Lower leg skin (tissue), 4 donors: ENCODE measurements around the gene BCAT1. TPM values are rescaled to one million over a fixed set of nuclear protein-coding genes. Genes with fewer than 3 reads are reported as not detected.

ENCODE experiments used
- DNase-seq, 2 donors: peaks; one replicate each; pipeline ENCODE4 v3.0.0-alpha.2; 2019; ENCODE audit warnings: low spot score in 2 of 2
- H3K4me3 ChIP-seq: fragments of 200-600 bp; sonication (generic); 2 replicates; pipeline ENCODE4 v1.5.1; 2017; ENCODE audit warnings: mild to moderate bottlenecking, low read depth; ENCODE audit not compliant: poor library complexity, severe bottlenecking
- CTCF ChIP-seq, 3 donors: fragments of 450-650 bp; IDR thresholded peaks; one replicate each; pipeline ENCODE4 v1.5.1; 2016; ENCODE audit warnings: antibody characterized with exemption in 3 of 3, mild to moderate bottlenecking in 3 of 3, moderate library complexity in 2 of 3
- POLR2A ChIP-seq, 2 donors: fragments of 450-650 bp; IDR thresholded peaks; one replicate each; pipeline ENCODE4 v1.6.1; 2016 to 2017; ENCODE audit warnings: antibody characterized with exemption in 2 of 2, mild to moderate bottlenecking in 1 of 2, moderate library complexity in 1 of 2
- WGBS, 2 donors: methylation state at CpG; one replicate each; pipeline ENCODE4 v1.1.5; 2018; 5-methylcytosine and 5-hydroxymethylcytosine counted together
- intact Hi-C: fragments of 100-400 bp; cut with DNase I; formaldehyde crosslinking; loops from one replicate; pipeline ENCODE4 v1.15.0; 2023; ENCODE audit warnings: low total_unique reads
- total RNA-seq, 4 donors: library from RNA; depleted of rRNA; stranded (reverse); fragments of >200 nt; gene quantifications; one replicate each; pipeline ENCODE4 v1.1.0, GENCODE V29; 2016

The BCAT1 gene
- total RNA-seq, 4 donors from 2014 or later: 1.0 to 4.6 (median 2.8) TPM

GRCh38 chr12:24898185-24898584 is 50.7 kb downstream of the BCAT1 start:
- TF ChIP-seq POLR2A (IDR thresholded peaks at IDR 0.05) (no peak), CTCF (IDR thresholded peaks at IDR 0.05) (no peak)
- no peak for DNase-seq
- no peak overlapping the region for H3K4me3 ChIP-seq
- WGBS, 2 donors: 78 to 87% methylated on average over 1 of the region's 1 CpG
- intact Hi-C loops: no loop called here

GRCh38 chr12:24896171-24896570 is 52.7 kb downstream of the BCAT1 start:
- no peak overlapping the region for H3K4me3 ChIP-seq
- 69 to 72% methylated on average over 6 of the region's 6 CpGs for WGBS, 2 donors
- TF ChIP-seq POLR2A (IDR thresholded peaks at IDR 0.05) (no peak), CTCF (IDR thresholded peaks at IDR 0.05) (no peak)
- intact Hi-C loops: no loop called here
- DNase-seq: no peak

- WGBS, 2 donors: 26 to 42% methylated on average over 1 of the region's 1 CpG
- TF ChIP-seq CTCF (IDR thresholded peaks at IDR 0.05) (no peak), POLR2A (IDR thresholded peaks at IDR 0.05) (no peak)
- H3K4me3 ChIP-seq: no peak overlapping the region
- DNase-seq: no peak
- intact Hi-C loops: no loop called here
Measured at GRCh38 chr12:24895612-24896011, 53.3 kb downstream of the BCAT1 start.

- TF ChIP-seq POLR2A (IDR thresholded peaks at IDR 0.05): no peak
- TF ChIP-seq CTCF (IDR thresholded peaks at IDR 0.05): no peak
- H3K4me3 ChIP-seq: no peak overlapping the region
- 70 to 75% methylated on average over 3 of the region's 3 CpGs for WGBS, 2 donors
- no peak for DNase-seq
- intact Hi-C loops: no loop called here
Measured at GRCh38 chr12:24894879-24895278, 54.0 kb downstream of the BCAT1 start.

GRCh38 chr12:24890048-24890803 is 58.7 kb downstream of the BCAT1 start:
- TF ChIP-seq CTCF (IDR thresholded peaks at IDR 0.05): no peak
- no peak for TF ChIP-seq POLR2A (IDR thresholded peaks at IDR 0.05)
- DNase-seq: no peak
- intact Hi-C loops: no loop called here
- 94 to 96% methylated on average over 7 of the region's 7 CpGs for WGBS, 2 donors
- no peak overlapping the region for H3K4me3 ChIP-seq

- H3K4me3 ChIP-seq: no peak overlapping the region
- no peak for TF ChIP-seq CTCF (IDR thresholded peaks at IDR 0.05)
- no peak for TF ChIP-seq POLR2A (IDR thresholded peaks at IDR 0.05)
- 93 to 100% methylated on average over 3 of the region's 3 CpGs for WGBS, 2 donors
- no peak for DNase-seq
- intact Hi-C loops: no loop called here
Measured at GRCh38 chr12:24889411-24889810, 59.5 kb downstream of the BCAT1 start.
